ENCODE measurements around the gene DMRTC1B.
A peak's percentile ranks its signal among the peaks of the same experiment; 100 is the strongest.
"Not testable (repeated sequence)": the region's sequence is repeated elsewhere in the genome, so short reads cannot be mapped to it uniquely, and the experiment has no call there.

The DMRTC1B gene

GRCh38 chrX:72776653-72777466 is at the start of gene DMRTC1B:
DMRTC1B (plus strand) TSS chrX:72776890; CDS start chrX:72845136, 68,246 bp downstream.
- H3K27ac Mint-ChIP-seq, H3K4me3 Mint-ChIP-seq, H3K9me3 Mint-ChIP-seq, H3K27me3 Mint-ChIP-seq, DNase-seq, H3K4me1 Mint-ChIP-seq: not testable (repeated sequence)
- ATAC-seq: peak; percentile 79

- DNase-seq: no peak
- Mint-ChIP-seq H3K4me1 (no peaks in the 10 kb centered on the region), H3K27ac (no peak overlapping the region), H3K4me3 (no peak overlapping the region), H3K9me3 (no peaks in the 10 kb centered on the region), H3K27me3 (peaks cover 7% of the 10 kb centered on the region)
- no peak for ATAC-seq
Measured at GRCh38 chrX:72727846-72728245, 48.8 kb upstream of the DMRTC1B start.

GRCh38 chrX:72733636-72734035 is 43.1 kb upstream of the DMRTC1B start:
- H3K27me3 Mint-ChIP-seq: peaks cover 27% of the 10 kb centered on the region
- H3K27ac Mint-ChIP-seq, ATAC-seq, H3K4me3 Mint-ChIP-seq, DNase-seq, H3K4me1 Mint-ChIP-seq, H3K9me3 Mint-ChIP-seq: not testable (repeated sequence)

- no peak overlapping the region for H3K27ac Mint-ChIP-seq
Measured at GRCh38 chrX:72735561-72735960, 41.1 kb upstream of the DMRTC1B start.

GRCh38 chrX:72745546-72745945 is 31.1 kb upstream of the DMRTC1B start:
- H3K4me3 Mint-ChIP-seq, H3K27ac Mint-ChIP-seq, ATAC-seq, H3K27me3 Mint-ChIP-seq, H3K9me3 Mint-ChIP-seq, DNase-seq, H3K4me1 Mint-ChIP-seq: not testable (repeated sequence)

More at GRCh38 chrX:72735561-72735960, 41.1 kb upstream of the DMRTC1B start:
- peaks cover 27% of the 10 kb centered on the region for H3K27me3 Mint-ChIP-seq
- ATAC-seq (no peak), DNase-seq (no peak)
- no peaks in the 10 kb centered on the region for H3K9me3 Mint-ChIP-seq
- H3K4me3 Mint-ChIP-seq: no peak overlapping the region
- H3K4me1 Mint-ChIP-seq: no peaks in the 10 kb centered on the region

- not testable (repeated sequence) for ATAC-seq, H3K27ac Mint-ChIP-seq, H3K4me1 Mint-ChIP-seq, H3K4me3 Mint-ChIP-seq, H3K27me3 Mint-ChIP-seq, H3K9me3 Mint-ChIP-seq, DNase-seq
Measured at GRCh38 chrX:72748545-72748944, 28.1 kb upstream of the DMRTC1B start.

GRCh38 chrX:72760454-72760853 is 16.2 kb upstream of the DMRTC1B start:
- ATAC-seq, H3K27ac Mint-ChIP-seq, DNase-seq, H3K4me1 Mint-ChIP-seq, H3K9me3 Mint-ChIP-seq, H3K27me3 Mint-ChIP-seq, H3K4me3 Mint-ChIP-seq: not testable (repeated sequence)

- H3K4me3 Mint-ChIP-seq, DNase-seq: not testable (repeated sequence)
- ATAC-seq: peak; percentile 88
Measured at GRCh38 chrX:72777467-72777790, 739 bp downstream of the DMRTC1B start.

GRCh38 chrX:72778146-72778545 is 1.5 kb downstream of the DMRTC1B start:
- H3K4me3 Mint-ChIP-seq, H3K4me1 Mint-ChIP-seq, H3K27me3 Mint-ChIP-seq, H3K9me3 Mint-ChIP-seq, DNase-seq, H3K27ac Mint-ChIP-seq: not testable (repeated sequence)
- ATAC-seq: peak; percentile 36

More at GRCh38 chrX:72777467-72777790, 739 bp downstream of the DMRTC1B start:
- not testable (repeated sequence) for H3K4me1 Mint-ChIP-seq, H3K9me3 Mint-ChIP-seq, H3K27ac Mint-ChIP-seq, H3K27me3 Mint-ChIP-seq

GRCh38 chrX:72782560-72782959 is 5.9 kb downstream of the DMRTC1B start, which contains the start of gene FAM236B:
FAM236B (minus strand) TSS chrX:72782660; CDS start chrX:72782560, 100 bp downstream.
- H3K4me3 Mint-ChIP-seq, H3K4me1 Mint-ChIP-seq, DNase-seq, H3K27me3 Mint-ChIP-seq, H3K9me3 Mint-ChIP-seq, H3K27ac Mint-ChIP-seq, ATAC-seq: not testable (repeated sequence)

- H3K4me3 Mint-ChIP-seq, H3K9me3 Mint-ChIP-seq, H3K4me1 Mint-ChIP-seq, H3K27me3 Mint-ChIP-seq, DNase-seq, ATAC-seq, H3K27ac Mint-ChIP-seq: not testable (repeated sequence)
Measured at GRCh38 chrX:72783365-72783936, 6.8 kb downstream of the DMRTC1B start.

- H3K4me3 Mint-ChIP-seq, H3K27ac Mint-ChIP-seq, ATAC-seq, H3K4me1 Mint-ChIP-seq, H3K27me3 Mint-ChIP-seq, H3K9me3 Mint-ChIP-seq, DNase-seq: not testable (repeated sequence)
Measured at GRCh38 chrX:72783964-72784363, 7.3 kb downstream of the DMRTC1B start.

GRCh38 chrX:72788142-72788541 is 11.5 kb downstream of the DMRTC1B start:
- not testable (repeated sequence) for H3K4me1 Mint-ChIP-seq, H3K27me3 Mint-ChIP-seq, H3K4me3 Mint-ChIP-seq, H3K27ac Mint-ChIP-seq, H3K9me3 Mint-ChIP-seq, DNase-seq
- ATAC-seq: peak; percentile 62

GRCh38 chrX:72790390-72790789 is 13.7 kb downstream of the DMRTC1B start:
- H3K27ac Mint-ChIP-seq, H3K9me3 Mint-ChIP-seq, H3K4me1 Mint-ChIP-seq, H3K27me3 Mint-ChIP-seq, DNase-seq, H3K4me3 Mint-ChIP-seq: not testable (repeated sequence)
- ATAC-seq: peak; percentile 31

GRCh38 chrX:72808110-72808509 is 31.4 kb downstream of the DMRTC1B start, which contains the start of gene FAM236D:
FAM236D (minus strand) TSS chrX:72808210; CDS start chrX:72808110, 100 bp downstream.
- not testable (repeated sequence) for H3K4me3 Mint-ChIP-seq, H3K27ac Mint-ChIP-seq, H3K9me3 Mint-ChIP-seq, ATAC-seq, H3K27me3 Mint-ChIP-seq, H3K4me1 Mint-ChIP-seq, DNase-seq

GRCh38 chrX:72830701-72831100 is 54.0 kb downstream of the DMRTC1B start:
- H3K4me3 Mint-ChIP-seq, H3K27ac Mint-ChIP-seq, DNase-seq, H3K4me1 Mint-ChIP-seq, H3K9me3 Mint-ChIP-seq, H3K27me3 Mint-ChIP-seq, ATAC-seq: not testable (repeated sequence)
